Gastroesophageal sphincter (tissue), 3 donors: ENCODE data around the gene LDLRAD4.

ENCODE experiments used
- EP300 ChIP-seq: sonication (generic); formaldehyde crosslinking; IDR thresholded peaks from one replicate; pipeline ENCODE4 v1.6.1; 2017; ENCODE audit warnings: antibody characterized with exemption, mild to moderate bottlenecking
- POLR2A ChIP-seq, 2 donors: fragments of 450-650 bp; IDR thresholded peaks; one replicate each; pipeline ENCODE4 v1.6.1; 2017; ENCODE audit warnings: antibody characterized with exemption in 2 of 2, mild to moderate bottlenecking in 2 of 2, moderate library complexity in 1 of 2
- POLR2AphosphoS5 ChIP-seq: sonication (generic); formaldehyde crosslinking; IDR thresholded peaks from one replicate; pipeline ENCODE4 v1.6.1; 2017; ENCODE audit warnings: antibody characterized with exemption
- TF ChIP-seq, protein P1 (sequence below), 4 experiments: fragments of 200-600 bp in 2 of 4; fragments of 450-650 bp in 2 of 4; sonication (generic) in 1 of 4; IDR thresholded peaks; one replicate each; pipeline ENCODE4 v1.5.1; 2017 to 2019; ENCODE audit warnings: antibody characterized with exemption in 4 of 4, mild to moderate bottlenecking in 2 of 4, moderate library complexity in 2 of 4

DNA sequence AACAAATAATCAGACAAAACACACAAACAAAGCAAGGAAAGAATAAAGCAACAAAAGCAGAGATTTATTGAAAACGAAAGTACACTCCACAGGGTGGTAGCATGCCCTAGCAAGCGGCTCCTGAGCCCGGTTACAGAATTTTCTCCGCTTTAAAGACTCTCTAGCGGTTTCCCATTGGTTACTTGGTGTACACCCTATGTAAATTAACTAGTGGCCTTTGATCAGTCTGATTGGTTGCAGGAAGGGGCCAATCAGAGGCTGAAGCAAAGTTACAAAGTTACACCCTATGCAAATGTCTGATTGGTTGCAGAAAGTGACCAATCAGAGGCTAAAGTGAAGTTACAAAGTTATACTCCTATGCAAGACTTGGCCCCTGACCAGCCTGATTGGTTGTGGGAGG lies 242.9 kb downstream of the LDLRAD4 start:
- TF ChIP-seq, protein P1, sequence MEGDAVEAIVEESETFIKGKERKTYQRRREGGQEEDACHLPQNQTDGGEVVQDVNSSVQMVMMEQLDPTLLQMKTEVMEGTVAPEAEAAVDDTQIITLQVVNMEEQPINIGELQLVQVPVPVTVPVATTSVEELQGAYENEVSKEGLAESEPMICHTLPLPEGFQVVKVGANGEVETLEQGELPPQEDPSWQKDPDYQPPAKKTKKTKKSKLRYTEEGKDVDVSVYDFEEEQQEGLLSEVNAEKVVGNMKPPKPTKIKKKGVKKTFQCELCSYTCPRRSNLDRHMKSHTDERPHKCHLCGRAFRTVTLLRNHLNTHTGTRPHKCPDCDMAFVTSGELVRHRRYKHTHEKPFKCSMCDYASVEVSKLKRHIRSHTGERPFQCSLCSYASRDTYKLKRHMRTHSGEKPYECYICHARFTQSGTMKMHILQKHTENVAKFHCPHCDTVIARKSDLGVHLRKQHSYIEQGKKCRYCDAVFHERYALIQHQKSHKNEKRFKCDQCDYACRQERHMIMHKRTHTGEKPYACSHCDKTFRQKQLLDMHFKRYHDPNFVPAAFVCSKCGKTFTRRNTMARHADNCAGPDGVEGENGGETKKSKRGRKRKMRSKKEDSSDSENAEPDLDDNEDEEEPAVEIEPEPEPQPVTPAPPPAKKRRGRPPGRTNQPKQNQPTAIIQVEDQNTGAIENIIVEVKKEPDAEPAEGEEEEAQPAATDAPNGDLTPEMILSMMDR (IDR thresholded peaks at IDR 0.05), result no peak
- TF ChIP-seq POLR2AphosphoS5 (no peak), POLR2A (IDR thresholded peaks at IDR 0.05) (no peak), EP300 (no peak)
